Progenitor cell of endocrine pancreas (in vitro differentiated cells): ENCODE results near the gene NAV2. TPM values are rescaled to one million over a fixed set of nuclear protein-coding genes. Genes with fewer than 3 reads are reported as not detected.

Source experiments
- DNase-seq: peaks from one replicate; pipeline ENCODE4 v3.0.0; 2021; ENCODE audit warnings: low spot score; ENCODE audit not compliant: unreplicated experiment
- H3K27ac Mint-ChIP-seq: 2 replicates; pipeline ENCODE4 v1.8.0; 2021; ENCODE audit warnings: mild to moderate bottlenecking, moderate library complexity, mixed read lengths
- H3K27me3 Mint-ChIP-seq: 2 replicates; pipeline ENCODE4 v1.8.0; 2021; ENCODE audit warnings: mixed read lengths
- H3K36me3 Mint-ChIP-seq: 2 replicates; pipeline ENCODE4 v1.8.0; 2022; ENCODE audit warnings: mixed read lengths; ENCODE audit not compliant: insufficient read depth
- H3K4me1 Mint-ChIP-seq: 2 replicates; pipeline ENCODE4 v1.8.0; 2021; ENCODE audit warnings: low read depth, mixed read lengths
- H3K4me3 Mint-ChIP-seq: 2 replicates; pipeline ENCODE4 v1.8.0; 2021; ENCODE audit warnings: low read depth, mild to moderate bottlenecking, moderate library complexity, mixed read lengths
- H3K9me3 Mint-ChIP-seq: 2 replicates; pipeline ENCODE4 v1.8.0; 2021; ENCODE audit warnings: low read depth, mixed read lengths
- total RNA-seq: library from RNA; stranded (reverse); gene quantifications from 2 replicates; pipeline ENCODE4 v1.2.1, GENCODE V29; 2021
- TF ChIP-seq, protein P1 (sequence below): fragments of 200-600 bp; sonication (generic); IDR thresholded peaks from one replicate; pipeline ENCODE4 v1.5.0; 2021; ENCODE audit warnings: antibody characterized with exemption, mild to moderate bottlenecking; ENCODE audit not compliant: unreplicated experiment

The NAV2 gene
- total RNA-seq, 1 donor from 2014 or later, result 88.3 TPM

- no peaks in the 10 kb centered on the region for H3K4me1 Mint-ChIP-seq
- no peaks in the 10 kb centered on the region for H3K27me3 Mint-ChIP-seq
- no peak overlapping the region for H3K4me3 Mint-ChIP-seq
- H3K9me3 Mint-ChIP-seq, result no peaks in the 10 kb centered on the region
- no peak for DNase-seq
- TF ChIP-seq, protein P1, sequence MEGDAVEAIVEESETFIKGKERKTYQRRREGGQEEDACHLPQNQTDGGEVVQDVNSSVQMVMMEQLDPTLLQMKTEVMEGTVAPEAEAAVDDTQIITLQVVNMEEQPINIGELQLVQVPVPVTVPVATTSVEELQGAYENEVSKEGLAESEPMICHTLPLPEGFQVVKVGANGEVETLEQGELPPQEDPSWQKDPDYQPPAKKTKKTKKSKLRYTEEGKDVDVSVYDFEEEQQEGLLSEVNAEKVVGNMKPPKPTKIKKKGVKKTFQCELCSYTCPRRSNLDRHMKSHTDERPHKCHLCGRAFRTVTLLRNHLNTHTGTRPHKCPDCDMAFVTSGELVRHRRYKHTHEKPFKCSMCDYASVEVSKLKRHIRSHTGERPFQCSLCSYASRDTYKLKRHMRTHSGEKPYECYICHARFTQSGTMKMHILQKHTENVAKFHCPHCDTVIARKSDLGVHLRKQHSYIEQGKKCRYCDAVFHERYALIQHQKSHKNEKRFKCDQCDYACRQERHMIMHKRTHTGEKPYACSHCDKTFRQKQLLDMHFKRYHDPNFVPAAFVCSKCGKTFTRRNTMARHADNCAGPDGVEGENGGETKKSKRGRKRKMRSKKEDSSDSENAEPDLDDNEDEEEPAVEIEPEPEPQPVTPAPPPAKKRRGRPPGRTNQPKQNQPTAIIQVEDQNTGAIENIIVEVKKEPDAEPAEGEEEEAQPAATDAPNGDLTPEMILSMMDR, result no peak
- peaks cover 28% of the 10 kb centered on the region for H3K36me3 Mint-ChIP-seq
- H3K27ac Mint-ChIP-seq, result peak overlapping the region; percentile 86
Measured at GRCh38 chr11:20056109-20056949, 343.7 kb downstream of the NAV2 start.

DNA sequence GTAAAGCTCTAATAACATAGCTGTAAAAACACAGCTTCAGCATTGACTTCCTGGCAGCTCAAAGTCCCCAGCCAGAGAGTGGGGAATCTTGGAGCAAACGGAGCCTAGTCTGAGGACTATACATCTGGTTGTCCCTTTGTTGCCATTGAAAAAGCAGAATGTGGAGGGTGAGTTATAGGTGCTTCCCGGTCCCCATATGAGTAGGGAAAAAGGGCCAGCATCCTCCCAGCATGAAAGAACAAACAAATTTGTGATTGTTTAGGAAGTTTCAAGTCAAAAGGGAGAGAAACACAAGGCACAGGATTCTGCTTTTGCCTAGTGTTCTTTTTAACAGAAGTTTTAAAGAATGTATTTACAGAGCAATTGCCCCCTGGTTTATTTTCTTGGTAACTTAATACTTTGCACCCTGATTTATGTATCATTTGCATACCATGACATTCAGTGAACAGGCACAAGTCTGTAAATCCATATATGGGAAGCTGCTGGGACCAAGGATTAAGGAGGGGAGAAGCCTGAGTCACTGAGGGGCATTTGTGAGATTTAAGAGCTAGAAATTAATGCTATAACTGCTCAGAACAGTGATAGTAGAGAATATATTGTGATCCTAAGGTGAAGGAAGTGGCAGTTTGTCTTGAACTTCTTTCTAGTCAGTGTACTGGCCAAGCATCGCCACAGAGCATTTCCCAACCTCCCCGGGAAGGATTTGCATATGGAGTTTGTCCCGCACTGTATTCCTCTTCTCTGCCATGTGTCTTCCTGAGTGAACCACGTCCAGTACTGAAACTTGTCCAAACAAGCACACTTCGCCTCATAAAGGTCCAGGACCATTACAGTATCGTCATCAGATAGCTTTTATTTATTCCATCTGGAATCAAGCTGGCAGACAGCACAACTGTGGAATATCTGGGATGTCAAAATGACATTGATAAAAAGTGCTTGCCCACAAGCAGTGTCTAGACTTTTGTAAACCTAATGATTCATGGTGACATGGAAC is 344.6 kb downstream of the NAV2 start:
- H3K27me3 Mint-ChIP-seq, result no peaks in the 10 kb centered on the region
- peak overlapping the region; percentile 33 for H3K27ac Mint-ChIP-seq
- peaks cover 33% of the 10 kb centered on the region for H3K36me3 Mint-ChIP-seq
- no peaks in the 10 kb centered on the region for H3K4me1 Mint-ChIP-seq
- H3K9me3 Mint-ChIP-seq, result no peaks in the 10 kb centered on the region
- no peak for DNase-seq
- H3K4me3 Mint-ChIP-seq, result no peak overlapping the region
- TF ChIP-seq, protein P1, result no peak

GRCh38 chr11:20058749-20059458 is 346.3 kb downstream of the NAV2 start:
- no peak overlapping the region for H3K27ac Mint-ChIP-seq
- no peaks in the 10 kb centered on the region for H3K9me3 Mint-ChIP-seq
- H3K4me3 Mint-ChIP-seq, result no peak overlapping the region
- TF ChIP-seq, protein P1, result no peak
- no peaks in the 10 kb centered on the region for H3K27me3 Mint-ChIP-seq
- DNase-seq, result no peak
- no peaks in the 10 kb centered on the region for H3K4me1 Mint-ChIP-seq
- peaks cover 30% of the 10 kb centered on the region for H3K36me3 Mint-ChIP-seq

GRCh38 chr11:20059587-20060021 is 347.0 kb downstream of the NAV2 start:
- H3K9me3 Mint-ChIP-seq, result no peaks in the 10 kb centered on the region
- H3K36me3 Mint-ChIP-seq, result peaks cover 32% of the 10 kb centered on the region

More at GRCh38 chr11:20059587-20060021, 347.0 kb downstream of the NAV2 start:
- no peak overlapping the region for H3K27ac Mint-ChIP-seq
- H3K4me3 Mint-ChIP-seq, result no peak overlapping the region
- TF ChIP-seq, protein P1, result no peak
- H3K27me3 Mint-ChIP-seq, result no peaks in the 10 kb centered on the region
- DNase-seq, result no peak
- H3K4me1 Mint-ChIP-seq, result no peaks in the 10 kb centered on the region
